SW480 (cell line): Measurements from ENCODE around the gene VAPB.
A peak's percentile ranks its signal among the peaks of the same experiment; 100 is the strongest.

Experiments used
- DNase-seq: peaks from one replicate; pipeline ENCODE4 v3.0.0-alpha.2; 2016; ENCODE audit warnings: low spot score

Gene VAPB

GRCh38 chr20:58436868-58437645 is 48.0 kb downstream of the VAPB start:
- peak; percentile 80 for DNase-seq

- no peak for DNase-seq
Observed at GRCh38 chr20:58438970-58439808, 50.2 kb downstream of the VAPB start.

GRCh38 chr20:58440021-58440767 is 51.2 kb downstream of the VAPB start:
- no peak for DNase-seq

- no peak for DNase-seq
Observed at GRCh38 chr20:58441723-58442122, 52.7 kb downstream of the VAPB start.

GRCh38 chr20:58444746-58445255 is 55.8 kb downstream of the VAPB start:
- DNase-seq, result no peak

- DNase-seq, result no peak
Observed at GRCh38 chr20:58446264-58446959, 57.4 kb downstream of the VAPB start.

GRCh38 chr20:58446960-58447265 is 57.9 kb downstream of the VAPB start:
- no peak for DNase-seq

- peak; percentile 60 for DNase-seq
Observed at GRCh38 chr20:58447511-58448391, 58.7 kb downstream of the VAPB start.

- no peak for DNase-seq
Observed at GRCh38 chr20:58448958-58449357, 59.9 kb downstream of the VAPB start.

- no peak for DNase-seq
Observed at GRCh38 chr20:58449681-58450221, 60.7 kb downstream of the VAPB start.

- DNase-seq, result no peak
Observed at GRCh38 chr20:58450254-58450653, 61.2 kb downstream of the VAPB start.

- DNase-seq, result no peak
Observed at GRCh38 chr20:58452667-58453255, 63.7 kb downstream of the VAPB start.

- DNase-seq, result no peak
Observed at GRCh38 chr20:58453391-58453790, 64.4 kb downstream of the VAPB start.

- no peak for DNase-seq
Observed at GRCh38 chr20:58454460-58454859, 65.4 kb downstream of the VAPB start.

GRCh38 chr20:58457083-58457695 is 68.2 kb downstream of the VAPB start:
- no peak for DNase-seq

- DNase-seq, result no peak
Observed at GRCh38 chr20:58458342-58459057, 69.5 kb downstream of the VAPB start.

GRCh38 chr20:58459058-58459750 is 70.2 kb downstream of the VAPB start:
- DNase-seq, result no peak

- no peak for DNase-seq
Observed at GRCh38 chr20:58461104-58461503, 72.1 kb downstream of the VAPB start.
